B cell (primary cell): ENCODE data around the gene C10orf105. TPM values are rescaled to one million over a fixed set of nuclear protein-coding genes. Genes with fewer than 3 reads are reported as not detected.

Source experiments
- ATAC-seq: fragments of 200-7000 bp; cut with Tn5 transposase; one replicate; pipeline ENCODE4 v1.10.0; 2021; ENCODE audit warnings: low read depth, mild to moderate bottlenecking, moderate number of reproducible peaks, moderate library complexity
- CTCF ChIA-PET: fragments of 350-600 bp; sonication (Branson Sonifier 250); formaldehyde crosslinking; loops from one replicate; lab custom pipeline; 2021; ENCODE audit warnings: antibody characterized with exemption, inconsistent platforms; lab: Charles Lee
- POLR2A ChIA-PET: fragments of 350-600 bp; sonication (Branson Sonifier 250); formaldehyde crosslinking; loops from one replicate; lab custom pipeline; 2021; ENCODE audit warnings: antibody characterized with exemption; lab: Charles Lee
- DNase-seq: peaks from one replicate; pipeline ENCODE4 v3.0.0; 2013
- H2AFZ ChIP-seq: 2 replicates; pipeline ENCODE4 v1.6.1; 2012; ENCODE audit warnings: mild to moderate bottlenecking, low read depth, low read length; ENCODE audit not compliant: insufficient read depth, poor library complexity, severe bottlenecking
- H3K27ac ChIP-seq, 2 donors: 1 replicate in 1 of 2; 2 replicates in 1 of 2; pipeline ENCODE4 v1.5.1; 2012 to 2013; ENCODE audit warnings: low read length in 2 of 2, mild to moderate bottlenecking in 2 of 2, moderate library complexity in 1 of 2
- H3K27me3 ChIP-seq, 4 experiments: fragments of 200-600 bp in 1 of 4; sonication (generic) in 1 of 4; replicated peaks in 1 of 4; 1 replicate in 2 of 4; 2 replicates in 2 of 4; pipeline versions ENCODE4 v1.6.1 to v1.7.0; 2013 to 2016; ENCODE audit warnings: low read length in 3 of 4, mild to moderate bottlenecking in 2 of 4, mixed read lengths in 1 of 4, moderate library complexity in 1 of 4; ENCODE audit not compliant: insufficient read depth in 4 of 4, control insufficient read depth in 3 of 4; ENCODE audit errors: control extremely low read depth in 1 of 4
- H3K36me3 ChIP-seq, 2 experiments: replicated peaks in 1 of 2; 1 replicate in 1 of 2; 2 replicates in 1 of 2; pipeline versions ENCODE4 v1.6.1 to v1.7.1; 2013; ENCODE audit warnings: low read length in 1 of 2; ENCODE audit not compliant: insufficient read depth in 2 of 2, control insufficient read depth in 1 of 2; ENCODE audit errors: control extremely low read depth in 1 of 2, extremely low read depth in 1 of 2
- H3K4me1 ChIP-seq, 2 donors: fragments of 200-600 bp in 1 of 2; sonication (generic) in 1 of 2; 1 replicate in 1 of 2; 2 replicates in 1 of 2; pipeline versions ENCODE4 v1.5.1 to v1.6.1; 2013 to 2017; ENCODE audit warnings: low read length in 2 of 2; ENCODE audit not compliant: control insufficient read depth in 2 of 2, insufficient read depth in 2 of 2
- H3K4me2 ChIP-seq: replicated peaks from 2 replicates; pipeline ENCODE3; 2012; ENCODE audit warnings: mild to moderate bottlenecking, low read depth, low read length; ENCODE audit not compliant: poor library complexity, severe bottlenecking
- H3K4me3 ChIP-seq, 5 experiments: fragments of 200-600 bp in 1 of 5; sonication (generic) in 1 of 5; 1 replicate in 3 of 5; 2 replicates in 2 of 5; pipeline versions ENCODE4 v1.5.1 to v1.7.0; 2011 to 2016; ENCODE audit warnings: low read length in 4 of 5, mild to moderate bottlenecking in 4 of 5, low read depth in 2 of 5, control low read depth in 1 of 5, moderate library complexity in 1 of 5; ENCODE audit not compliant: insufficient read depth in 1 of 5; ENCODE audit errors: control extremely low read depth in 1 of 5, extremely low read depth in 1 of 5
- H3K79me2 ChIP-seq: fragments of 200-600 bp; sonication (generic); one replicate; pipeline ENCODE4 v1.6.0; 2016; ENCODE audit warnings: low read length; ENCODE audit not compliant: control insufficient read depth, insufficient read depth
- H3K9ac ChIP-seq: fragments of 200-600 bp; sonication (generic); 2 replicates; pipeline ENCODE4 v1.6.1; 2017; ENCODE audit warnings: mild to moderate bottlenecking, low read length, moderate library complexity
- H3K9me3 ChIP-seq, 3 donors: one replicate each; pipeline versions ENCODE4 v1.6.1 to v1.7.1; 2013; ENCODE audit warnings: low read length in 2 of 3; ENCODE audit not compliant: control insufficient read depth in 2 of 3, insufficient read depth in 1 of 3; ENCODE audit errors: control extremely low read depth in 1 of 3
- H4K20me1 ChIP-seq: 2 replicates; pipeline ENCODE4 v1.6.0; 2012; ENCODE audit warnings: mild to moderate bottlenecking, low read length; ENCODE audit not compliant: insufficient read depth, control insufficient read depth, poor library complexity, severe bottlenecking
- H3K27ac Mint-ChIP-seq: one replicate; pipeline ENCODE4 v1.8.0; 2021; ENCODE audit warnings: mixed read lengths
- H3K27me3 Mint-ChIP-seq: one replicate; pipeline ENCODE4 v1.8.0; 2021; ENCODE audit warnings: mixed read lengths
- H3K4me1 Mint-ChIP-seq: one replicate; pipeline ENCODE4 v1.8.0; 2021; ENCODE audit warnings: mixed read lengths
- H3K4me3 Mint-ChIP-seq: one replicate; pipeline ENCODE4 v1.8.0; 2021; ENCODE audit warnings: mixed read lengths
- H3K9me3 Mint-ChIP-seq: one replicate; pipeline ENCODE4 v1.8.0; 2022; ENCODE audit warnings: mixed read lengths; ENCODE audit not compliant: insufficient read depth
- EZH2 ChIP-seq: IDR thresholded peaks from 2 replicates; pipeline ENCODE4 v1.6.1; 2012; ENCODE audit warnings: borderline replicate concordance, low read depth, mild to moderate bottlenecking, moderate library complexity, low read length; ENCODE audit not compliant: insufficient read depth, poor library complexity, severe bottlenecking
- WGBS: methylation state at CpG from one replicate; pipeline ENCODE4 v1.1.5; 2013; ENCODE audit warnings: missing lambda C conversion rate; ENCODE audit not compliant: insufficient coverage; 5-methylcytosine and 5-hydroxymethylcytosine counted together
- intact Hi-C: fragments of 100-400 bp; cut with micrococcal nuclease; formaldehyde crosslinking; loops from one replicate; pipeline ENCODE4 v1.10.0; 2022
- polyA plus RNA-seq: library from polyadenylated mRNA; depleted of rRNA; stranded (reverse); fragments of >200 nt; gene quantifications from 2 replicates; pipeline ENCODE4 v1.2.3, GENCODE V29; 2012
- total RNA-seq, 2 donors: library from RNA; stranded (reverse); fragments of 120-200 nt in 1 of 2; gene quantifications; 1 replicate in 1 of 2; 2 replicates in 1 of 2; pipeline versions ENCODE4 v1.2.3 to v1.2.4, GENCODE V29; 2013 to 2022
- TF ChIP-seq, protein P1 (sequence below): fragments of 200-600 bp; IDR thresholded peaks from one replicate; pipeline ENCODE4 v1.8.0; 2022; ENCODE audit warnings: antibody characterized with exemption, mild to moderate bottlenecking

Gene C10orf105
- total and polyA plus RNA-seq, 2 donors (not counting 1 experiment from before 2014, with no cell fraction given) = 0.03 TPM; not detected in 1

DNA sequence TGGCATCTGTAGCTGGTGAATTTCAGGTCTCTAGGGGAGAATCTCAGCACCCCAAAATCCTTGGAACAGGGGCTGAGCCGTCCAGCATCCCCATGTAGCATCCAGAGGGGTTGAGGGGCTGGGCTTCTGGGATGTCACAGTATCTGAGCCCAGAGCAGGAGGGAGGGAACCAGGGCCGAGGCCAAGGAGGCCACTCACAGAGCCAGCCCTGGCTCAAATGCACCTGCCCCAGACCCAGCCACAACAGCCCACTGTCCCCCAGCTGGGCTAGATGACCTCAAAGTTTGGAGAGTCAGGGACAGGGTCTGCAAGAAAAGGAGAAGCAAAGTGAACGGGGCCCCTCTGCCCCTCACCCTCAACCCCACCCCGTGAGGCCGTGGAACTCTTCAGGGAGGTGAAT lies 31.4 kb upstream of the C10orf105 start:
- POLR2A ChIA-PET = interaction anchor here (1.0 kb wide), 1 partner anchor 22 kb away, joined by 3 read pairs; the partner anchor contains the start of gene VSIR
- H3K9me3 Mint-ChIP-seq = no peaks in the 10 kb centered on the region
- TF ChIP-seq, protein P1, sequence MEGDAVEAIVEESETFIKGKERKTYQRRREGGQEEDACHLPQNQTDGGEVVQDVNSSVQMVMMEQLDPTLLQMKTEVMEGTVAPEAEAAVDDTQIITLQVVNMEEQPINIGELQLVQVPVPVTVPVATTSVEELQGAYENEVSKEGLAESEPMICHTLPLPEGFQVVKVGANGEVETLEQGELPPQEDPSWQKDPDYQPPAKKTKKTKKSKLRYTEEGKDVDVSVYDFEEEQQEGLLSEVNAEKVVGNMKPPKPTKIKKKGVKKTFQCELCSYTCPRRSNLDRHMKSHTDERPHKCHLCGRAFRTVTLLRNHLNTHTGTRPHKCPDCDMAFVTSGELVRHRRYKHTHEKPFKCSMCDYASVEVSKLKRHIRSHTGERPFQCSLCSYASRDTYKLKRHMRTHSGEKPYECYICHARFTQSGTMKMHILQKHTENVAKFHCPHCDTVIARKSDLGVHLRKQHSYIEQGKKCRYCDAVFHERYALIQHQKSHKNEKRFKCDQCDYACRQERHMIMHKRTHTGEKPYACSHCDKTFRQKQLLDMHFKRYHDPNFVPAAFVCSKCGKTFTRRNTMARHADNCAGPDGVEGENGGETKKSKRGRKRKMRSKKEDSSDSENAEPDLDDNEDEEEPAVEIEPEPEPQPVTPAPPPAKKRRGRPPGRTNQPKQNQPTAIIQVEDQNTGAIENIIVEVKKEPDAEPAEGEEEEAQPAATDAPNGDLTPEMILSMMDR = no peak
- TF ChIP-seq EZH2 = no peak
- no peaks in the 10 kb centered on the region for H4K20me1 ChIP-seq
- H3K27me3 Mint-ChIP-seq = no peaks in the 10 kb centered on the region
- H3K79me2 ChIP-seq = no peaks in the 10 kb centered on the region
- H3K4me2 ChIP-seq = peak overlapping the region; percentile 74
- no peak overlapping the region for H3K4me3 ChIP-seq
- CTCF ChIA-PET = interaction anchor here (1.2 to 1.4 kb wide), 3 partner anchors 22 to 57 kb away, joined by 3 to 8 read pairs (median 6); partner anchors contain the start of gene VSIR
- intact Hi-C loops = no loop called here
- no peaks in the 10 kb centered on the region for H3K27me3 ChIP-seq
- H3K27ac ChIP-seq = peak overlapping the region; percentile 72 to 84
- ATAC-seq = no peak
- peak overlapping the region; percentile 100 for H3K27ac Mint-ChIP-seq
- H2AFZ ChIP-seq = no peak overlapping the region
- H3K36me3 ChIP-seq = peaks cover 0 to 19% of the 10 kb centered on the region in 2 experiments
- no peak for DNase-seq
- H3K9me3 ChIP-seq = peaks cover 0 to 7% (median 0%) of the 10 kb centered on the region in 3 donors
- H3K4me1 ChIP-seq = peaks cover 99 to 100% of the 10 kb centered on the region in 2 donors
- H3K4me3 Mint-ChIP-seq = peak overlapping the region; percentile 57
- no peak overlapping the region for H3K9ac ChIP-seq
- 89% methylated on average over 1 of the region's 5 CpGs for WGBS
- H3K4me1 Mint-ChIP-seq = peaks cover 86% of the 10 kb centered on the region

DNA sequence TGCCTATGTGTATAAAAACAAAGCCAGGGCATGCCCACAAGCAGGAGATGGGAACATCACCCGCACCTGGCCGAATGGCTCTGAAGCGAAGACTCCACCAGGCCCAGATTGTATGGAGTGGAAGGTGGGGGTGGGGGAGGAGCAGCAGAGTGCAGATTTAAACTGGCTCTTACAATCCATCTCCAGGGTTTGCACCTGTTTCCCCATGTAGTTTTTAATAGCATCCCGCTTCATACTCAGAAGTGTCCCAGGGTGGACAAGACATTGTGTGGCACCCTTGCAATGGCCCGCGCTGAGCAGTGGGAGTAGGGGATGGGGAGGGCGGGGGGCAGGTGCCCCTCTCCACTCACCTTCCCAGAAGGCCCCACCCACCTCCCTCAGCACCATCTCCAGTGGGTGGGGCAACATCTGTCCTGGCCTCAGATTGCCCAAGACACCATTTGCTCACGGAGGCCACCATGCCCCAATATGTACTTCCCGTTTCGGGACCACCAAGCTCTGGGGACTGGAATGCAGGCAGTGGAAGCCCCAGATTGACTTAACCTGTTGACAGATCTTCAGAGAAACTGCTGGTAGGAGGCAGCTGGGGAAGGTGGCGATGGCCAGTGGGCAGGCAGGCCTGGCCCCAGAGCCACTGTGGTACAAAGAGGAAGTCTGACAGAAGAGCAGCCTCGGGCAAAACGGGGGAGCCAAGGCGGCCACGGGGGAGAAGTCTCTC lies 30.7 kb upstream of the C10orf105 start:
- Histone ChIP-seq H3K36me3 (peaks cover 0 to 19% of the 10 kb centered on the region in 2 experiments), H3K4me3 (no peak overlapping the region), H2AFZ (peak overlapping the region; percentile 26), H4K20me1 (no peaks in the 10 kb centered on the region), H3K4me2 (peak overlapping the region; percentile 74), H3K79me2 (no peaks in the 10 kb centered on the region), H3K27ac (peak overlapping the region; percentile 72 to 84), H3K9me3 (peaks cover 0 to 7% (median 0%) of the 10 kb centered on the region in 3 donors), H3K4me1 (peaks cover 99 to 100% of the 10 kb centered on the region in 2 donors), H3K27me3 (no peaks in the 10 kb centered on the region), H3K9ac (no peak overlapping the region)
- POLR2A ChIA-PET = interaction anchor here (1.0 kb wide), 1 partner anchor 23 kb away, joined by 3 read pairs; the partner anchor contains the start of gene VSIR
- TF ChIP-seq EZH2 = no peak
- TF ChIP-seq, protein P1 = no peak
- intact Hi-C loops = no loop called here
- H3K27me3 Mint-ChIP-seq = no peaks in the 10 kb centered on the region
- no peak for ATAC-seq
- CTCF ChIA-PET = interaction anchor here (1.2 to 1.4 kb wide), 3 partner anchors 23 to 56 kb away, joined by 3 to 8 read pairs (median 6); partner anchors contain the start of gene VSIR
- WGBS = 30% methylated on average over 11 of the region's 15 CpGs
- H3K27ac Mint-ChIP-seq = peak overlapping the region; percentile 100
- DNase-seq = peak; percentile 52
- no peaks in the 10 kb centered on the region for H3K9me3 Mint-ChIP-seq
- peaks cover 91% of the 10 kb centered on the region for H3K4me1 Mint-ChIP-seq
- peak overlapping the region; percentile 57 for H3K4me3 Mint-ChIP-seq
